HEK293 (cell line): Measurements from ENCODE around the gene NOS1AP.

ENCODE experiments used
- ATF2 ChIP-seq: fragments of 450-650 bp; formaldehyde crosslinking; IDR thresholded peaks from 2 replicates; pipeline ENCODE4 v1.5.1; 2016; ENCODE audit warnings: missing biosample characterization, missing genetic modification characterization, low read depth
- CTCF ChIP-seq: fragments of 450-650 bp; formaldehyde crosslinking; IDR thresholded peaks from 2 replicates; pipeline ENCODE4 v1.5.1; 2016; ENCODE audit warnings: missing biosample characterization, missing genetic modification characterization
- SP2 ChIP-seq: fragments of 450-650 bp; formaldehyde crosslinking; IDR thresholded peaks from 2 replicates; pipeline ENCODE4 v1.5.1; 2016; ENCODE audit warnings: missing biosample characterization, missing genetic modification characterization
- ZBTB20 ChIP-seq: fragments of 450-650 bp; formaldehyde crosslinking; IDR thresholded peaks from 2 replicates; pipeline ENCODE4 v1.5.1; 2016; ENCODE audit warnings: missing biosample characterization, missing genetic modification characterization
- ZBTB21 ChIP-seq: fragments of 450-650 bp; formaldehyde crosslinking; IDR thresholded peaks from 2 replicates; pipeline ENCODE4 v1.5.1; 2017; ENCODE audit warnings: missing biosample characterization, missing genetic modification characterization
- ZIC2 ChIP-seq: fragments of 450-650 bp; formaldehyde crosslinking; IDR thresholded peaks from 2 replicates; pipeline ENCODE4 v1.5.1; 2016; ENCODE audit warnings: missing biosample characterization, missing genetic modification characterization
- ZNF174 ChIP-seq: fragments of 450-650 bp; formaldehyde crosslinking; IDR thresholded peaks from 2 replicates; pipeline ENCODE4 v1.5.0; 2017; ENCODE audit warnings: missing biosample characterization, mild to moderate bottlenecking, missing genetic modification characterization
- ZNF221 ChIP-seq: fragments of 450-650 bp; formaldehyde crosslinking; IDR thresholded peaks from 2 replicates; pipeline ENCODE4 v1.5.1; 2017; ENCODE audit warnings: missing biosample characterization, missing genetic modification characterization, borderline replicate concordance
- ZNF513 ChIP-seq: fragments of 450-650 bp; IDR thresholded peaks from 2 replicates; pipeline ENCODE4 v1.5.1; 2018; ENCODE audit warnings: missing biosample characterization, missing genetic modification characterization

- no peak for TF ChIP-seq CTCF (tag by site-specific recombination)
- no peak for TF ChIP-seq ZIC2 (tag by site-specific recombination)
- TF ChIP-seq ZBTB20 (tag by site-specific recombination), result no peak
- no peak for TF ChIP-seq SP2 (tag by site-specific recombination)
- no peak for TF ChIP-seq ZBTB21
- TF ChIP-seq ATF2, result no peak
- TF ChIP-seq ZNF513 (tag by site-specific recombination), result no peak
- no peak for TF ChIP-seq ZNF221 (tag by site-specific recombination)
- TF ChIP-seq ZNF174 (tag by site-specific recombination), result no peak
Observed at GRCh38 chr1:162384601-162385279, 315.2 kb downstream of the NOS1AP start.
